ENCODE measurements around the gene HOXA3. TPM values are rescaled to one million over a fixed set of nuclear protein-coding genes. Genes with fewer than 3 reads are reported as not detected.

The HOXA3 gene
- total and polyA plus RNA-seq, 2 of the 13 experiments (the other 11 are each of a cell fraction or from before 2014, with no cell fraction given) = 2.9 to 4.6 TPM

DNA sequence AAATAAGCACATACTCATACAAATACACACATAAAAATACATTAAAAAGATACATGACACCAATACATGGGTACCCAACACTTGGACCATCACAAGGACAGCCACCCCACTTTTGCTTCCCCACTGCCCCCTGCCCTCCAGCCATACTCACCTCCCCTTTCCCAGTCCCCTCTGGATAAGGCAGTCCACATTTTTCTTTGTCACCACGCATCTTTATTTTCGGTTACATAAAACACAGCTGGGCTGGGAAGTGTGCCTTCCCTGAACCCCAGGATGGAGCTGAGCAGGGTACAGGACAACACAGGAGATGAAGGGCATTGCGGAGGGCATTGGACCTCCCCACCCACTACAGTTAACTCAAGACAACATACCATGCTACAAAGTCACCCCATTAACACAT lies 1.1 kb upstream of the HOXA3 start:
- in situ Hi-C loops (cut with HindIII; ENCODE audit: extremely low pct_ligation_motif_present, low pct_unique_long_range_greater_than_20kb) = loop anchor here (25.0 kb wide), 1 partner anchor 1066 kb away; no protein-coding TSS in a partner anchor
- Histone ChIP-seq H3K27ac (ENCODE audit: extremely low read length, insufficient read depth, low read length) (no peak overlapping the region), H3K4me1 (ENCODE audit: insufficient read depth, low read length) (peaks cover 46% of the 10 kb centered on the region), H3K4me3 (replicated peaks in 1 of 3; ENCODE audit: insufficient read depth in 1 of 3, low read depth in 2 of 3, low read length in 3 of 3) (no peak overlapping the region), H2AFZ (ENCODE audit: low read length) (no peak overlapping the region), H4K20me1 (ENCODE audit: insufficient read depth, low read length) (no peaks in the 10 kb centered on the region), H3K9me3 (ENCODE audit: low read length) (no peaks in the 10 kb centered on the region), H3K79me2 (ENCODE audit: insufficient read depth, low read length) (peaks cover 5% of the 10 kb centered on the region), H3K4me2 (ENCODE audit: low read depth, low read length) (no peak overlapping the region), H3K27me3 (ENCODE audit: control insufficient read depth in 1 of 2, insufficient read depth in 2 of 2, low read length in 2 of 2) (peaks cover 6 to 61% of the 10 kb centered on the region in 2 experiments), H3K36me3 (replicated peaks in 1 of 2; ENCODE audit: control insufficient read depth in 1 of 2, insufficient read depth in 2 of 2, low read length in 2 of 2) (no peaks in the 10 kb centered on the region), H3K9ac (ENCODE audit: insufficient read depth, low read depth, low read length) (no peak overlapping the region)
- ATAC-seq (no peak), FAIRE-seq (no peak), DNase-seq (ENCODE audit: low spot score) (no peak)
- intact Hi-C loops (cut with micrococcal nuclease; ENCODE audit: unreplicated experiment) = no loop called here
- no peak for TF ChIP-seq SCMH1 (CRISPR knock-in tag; IDR thresholded peaks at IDR 0.05; ENCODE audit: borderline replicate concordance)
- TF ChIP-seq ZNF260 (CRISPR knock-in tag; IDR thresholded peaks at IDR 0.05; ENCODE audit: borderline replicate concordance, low read depth) = no peak
- TF ChIP-seq, protein P1, sequence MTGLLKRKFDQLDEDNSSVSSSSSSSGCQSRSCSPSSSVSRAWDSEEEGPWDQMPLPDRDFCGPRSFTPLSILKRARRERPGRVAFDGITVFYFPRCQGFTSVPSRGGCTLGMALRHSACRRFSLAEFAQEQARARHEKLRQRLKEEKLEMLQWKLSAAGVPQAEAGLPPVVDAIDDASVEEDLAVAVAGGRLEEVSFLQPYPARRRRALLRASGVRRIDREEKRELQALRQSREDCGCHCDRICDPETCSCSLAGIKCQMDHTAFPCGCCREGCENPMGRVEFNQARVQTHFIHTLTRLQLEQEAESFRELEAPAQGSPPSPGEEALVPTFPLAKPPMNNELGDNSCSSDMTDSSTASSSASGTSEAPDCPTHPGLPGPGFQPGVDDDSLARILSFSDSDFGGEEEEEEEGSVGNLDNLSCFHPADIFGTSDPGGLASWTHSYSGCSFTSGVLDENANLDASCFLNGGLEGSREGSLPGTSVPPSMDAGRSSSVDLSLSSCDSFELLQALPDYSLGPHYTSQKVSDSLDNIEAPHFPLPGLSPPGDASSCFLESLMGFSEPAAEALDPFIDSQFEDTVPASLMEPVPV (CRISPR knock-in tag; IDR thresholded peaks at IDR 0.05) = no peak
- TF ChIP-seq ZNF569 (CRISPR knock-in tag; IDR thresholded peaks at IDR 0.05; ENCODE audit: borderline replicate concordance) = no peak
- TF ChIP-seq KLF6 (CRISPR knock-in tag; IDR thresholded peaks at IDR 0.05) = no peak
- no peak for TF ChIP-seq ZKSCAN5 (CRISPR knock-in tag; IDR thresholded peaks at IDR 0.05)
- no peak for TF ChIP-seq RXRA (CRISPR knock-in tag; IDR thresholded peaks at IDR 0.05)
- no peak for TF ChIP-seq THYN1 (CRISPR knock-in tag; IDR thresholded peaks at IDR 0.05; ENCODE audit: borderline replicate concordance, low read depth)
- TF ChIP-seq POGZ (CRISPR knock-in tag; IDR thresholded peaks at IDR 0.05) = no peak
- TF ChIP-seq, protein P2, sequence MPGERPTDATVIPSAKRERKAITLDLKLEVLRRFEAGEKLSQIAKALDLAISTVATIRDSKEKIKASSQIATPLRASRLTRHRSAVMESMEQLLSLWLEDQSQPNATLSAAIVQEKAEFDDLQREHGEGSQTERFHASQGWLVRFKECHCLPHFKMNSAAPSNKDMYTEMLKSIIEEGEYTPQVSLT (CRISPR knock-in tag; IDR thresholded peaks at IDR 0.05; ENCODE audit: borderline replicate concordance, low read depth) = no peak
- no peak for TF ChIP-seq XRCC5 (optimal IDR thresholded peaks at IDR 0.05; ENCODE audit: low read length)
- TF ChIP-seq RELA (CRISPR knock-in tag; IDR thresholded peaks at IDR 0.05) = no peak
- TF ChIP-seq ZNF883 (CRISPR knock-in tag; IDR thresholded peaks at IDR 0.05; ENCODE audit: not compliant biosample characterization) = no peak
- TF ChIP-seq, protein P3, sequence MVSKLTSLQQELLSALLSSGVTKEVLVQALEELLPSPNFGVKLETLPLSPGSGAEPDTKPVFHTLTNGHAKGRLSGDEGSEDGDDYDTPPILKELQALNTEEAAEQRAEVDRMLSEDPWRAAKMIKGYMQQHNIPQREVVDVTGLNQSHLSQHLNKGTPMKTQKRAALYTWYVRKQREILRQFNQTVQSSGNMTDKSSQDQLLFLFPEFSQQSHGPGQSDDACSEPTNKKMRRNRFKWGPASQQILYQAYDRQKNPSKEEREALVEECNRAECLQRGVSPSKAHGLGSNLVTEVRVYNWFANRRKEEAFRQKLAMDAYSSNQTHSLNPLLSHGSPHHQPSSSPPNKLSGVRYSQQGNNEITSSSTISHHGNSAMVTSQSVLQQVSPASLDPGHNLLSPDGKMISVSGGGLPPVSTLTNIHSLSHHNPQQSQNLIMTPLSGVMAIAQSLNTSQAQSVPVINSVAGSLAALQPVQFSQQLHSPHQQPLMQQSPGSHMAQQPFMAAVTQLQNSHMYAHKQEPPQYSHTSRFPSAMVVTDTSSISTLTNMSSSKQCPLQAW (CRISPR knock-in tag; IDR thresholded peaks at IDR 0.05) = no peak
- TF ChIP-seq, protein P4, sequence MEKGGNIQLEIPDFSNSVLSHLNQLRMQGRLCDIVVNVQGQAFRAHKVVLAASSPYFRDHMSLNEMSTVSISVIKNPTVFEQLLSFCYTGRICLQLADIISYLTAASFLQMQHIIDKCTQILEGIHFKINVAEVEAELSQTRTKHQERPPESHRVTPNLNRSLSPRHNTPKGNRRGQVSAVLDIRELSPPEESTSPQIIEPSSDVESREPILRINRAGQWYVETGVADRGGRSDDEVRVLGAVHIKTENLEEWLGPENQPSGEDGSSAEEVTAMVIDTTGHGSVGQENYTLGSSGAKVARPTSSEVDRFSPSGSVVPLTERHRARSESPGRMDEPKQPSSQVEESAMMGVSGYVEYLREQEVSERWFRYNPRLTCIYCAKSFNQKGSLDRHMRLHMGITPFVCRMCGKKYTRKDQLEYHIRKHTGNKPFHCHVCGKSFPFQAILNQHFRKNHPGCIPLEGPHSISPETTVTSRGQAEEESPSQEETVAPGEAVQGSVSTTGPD (CRISPR knock-in tag; IDR thresholded peaks at IDR 0.05) = no peak
- TF ChIP-seq MAFF (IDR thresholded peaks at IDR 0.05; ENCODE audit: low read depth, low read length) = no peak
- no peak for TF ChIP-seq ELF3 (CRISPR knock-in tag; IDR thresholded peaks at IDR 0.05)
- no peak for TF ChIP-seq ZNF563 (CRISPR knock-in tag; IDR thresholded peaks at IDR 0.05)
- POLR2A ChIA-PET = no interaction called here
- BruUV-seq (replicated peaks) = no TSS peak
- CTCF ChIA-PET (ENCODE audit: low intra/inter-chr PET ratio, low total read pairs) = no interaction called here
- 82% methylated on average over 3 of the region's 3 CpGs for WGBS (ENCODE audit: low lambda C conversion rate)

All from HepG2 (cell line).